SK-N-SH treated with all-trans-retinoic acid at 6 μM for 48 hours (cell line): ENCODE results near the gene KCNK3.
"Not testable (repeated sequence)": the region's sequence is repeated elsewhere in the genome, so short reads cannot be mapped to it uniquely, and the experiment has no call there.

Experiments
- ATAC-seq: fragments of 200-7000 bp; cut with Tn5 transposase; 3 replicates; pipeline ENCODE4 v1.9.1; 2020; ENCODE audit warnings: mild to moderate bottlenecking, moderate library complexity
- ARNTL ChIP-seq: fragments of 450-650 bp; formaldehyde crosslinking; IDR thresholded peaks from 2 replicates; pipeline ENCODE4 v1.5.0; 2020; ENCODE audit warnings: low read depth, mild to moderate bottlenecking, moderate library complexity, borderline replicate concordance
- BACH2 ChIP-seq: fragments of 250-450 bp; sonication (Bioruptor Pico); IDR thresholded peaks from 2 replicates; pipeline ENCODE4 v1.9.0; 2021; ENCODE audit warnings: mild to moderate bottlenecking, borderline replicate concordance
- CREB5 ChIP-seq: fragments of 250-450 bp; sonication (Bioruptor Pico); IDR thresholded peaks from 2 replicates; pipeline ENCODE4 v1.5.1; 2020; ENCODE audit warnings: low read depth, mild to moderate bottlenecking, moderate library complexity
- CSDC2 ChIP-seq: fragments of 250-450 bp; sonication (Bioruptor Pico); IDR thresholded peaks from 2 replicates; pipeline ENCODE4 v1.5.0; 2020; ENCODE audit warnings: mild to moderate bottlenecking, moderate library complexity
- CSRNP3 ChIP-seq: fragments of 250-450 bp; sonication (Bioruptor Pico); IDR thresholded peaks from 2 replicates; pipeline ENCODE4 v1.5.1; 2021; ENCODE audit warnings: mild to moderate bottlenecking, moderate library complexity
- ESRRG ChIP-seq: fragments of 250-450 bp; sonication (Bioruptor Pico); IDR thresholded peaks from 2 replicates; pipeline ENCODE4 v1.6.1; 2021; ENCODE audit warnings: mild to moderate bottlenecking
- ISL1 ChIP-seq: fragments of 250-450 bp; sonication (Bioruptor Pico); IDR thresholded peaks from 2 replicates; pipeline ENCODE4 v2.1.2; 2022; ENCODE audit warnings: mild to moderate bottlenecking, moderate library complexity
- PATZ1 ChIP-seq: fragments of 250-450 bp; sonication (Bioruptor Pico); IDR thresholded peaks from 2 replicates; pipeline ENCODE4 v1.8.0; 2020; ENCODE audit warnings: mild to moderate bottlenecking, moderate library complexity, borderline replicate concordance
- PPARA ChIP-seq: fragments of 250-450 bp; sonication (Bioruptor Pico); IDR thresholded peaks from 2 replicates; pipeline ENCODE4 v1.5.0; 2020; ENCODE audit warnings: mild to moderate bottlenecking, borderline replicate concordance
- RARB ChIP-seq: fragments of 250-450 bp; sonication (Bioruptor Pico); IDR thresholded peaks from 2 replicates; pipeline ENCODE4 v1.8.0; 2021; ENCODE audit warnings: mild to moderate bottlenecking, moderate library complexity
- SNAI2 ChIP-seq: fragments of 250-450 bp; sonication (Bioruptor Pico); IDR thresholded peaks from 2 replicates; pipeline ENCODE4 v1.5.0; 2020; ENCODE audit warnings: mild to moderate bottlenecking, moderate library complexity
- TCF4 ChIP-seq: fragments of 250-450 bp; sonication (Bioruptor Pico); IDR thresholded peaks from 2 replicates; pipeline ENCODE4 v1.8.0; 2021; ENCODE audit warnings: mild to moderate bottlenecking, moderate library complexity, borderline replicate concordance
- TSHZ2 ChIP-seq: fragments of 250-450 bp; sonication (Bioruptor Pico); IDR thresholded peaks from 2 replicates; pipeline ENCODE4 v1.5.0; 2020; ENCODE audit warnings: mild to moderate bottlenecking, moderate library complexity
- ZFP3 ChIP-seq: fragments of 250-450 bp; sonication (Bioruptor Pico); IDR thresholded peaks from 2 replicates; pipeline ENCODE4 v1.5.0; 2020; ENCODE audit warnings: mild to moderate bottlenecking, moderate library complexity
- ZNF565 ChIP-seq: fragments of 450-650 bp; formaldehyde crosslinking; conservative IDR thresholded peaks from 2 replicates; pipeline ENCODE4 v1.5.0; 2020; ENCODE audit warnings: low read depth, mild to moderate bottlenecking, moderate library complexity
- ZNF70 ChIP-seq: fragments of 450-650 bp; formaldehyde crosslinking; IDR thresholded peaks from 2 replicates; pipeline ENCODE4 v1.5.0; 2020; ENCODE audit warnings: mild to moderate bottlenecking, moderate library complexity
- ZNF8 ChIP-seq: fragments of 450-650 bp; formaldehyde crosslinking; IDR thresholded peaks from 2 replicates; pipeline ENCODE4 v1.5.0; 2020; ENCODE audit warnings: mild to moderate bottlenecking, moderate library complexity

The KCNK3 gene

GRCh38 chr2:26744953-26745352 lies 52.4 kb downstream of the KCNK3 start (continued):
- TF ChIP-seq TSHZ2 (CRISPR knock-in tag) (no peak), ESRRG (CRISPR knock-in tag) (no peak), ZFP3 (CRISPR knock-in tag) (no peak), ZNF565 (CRISPR knock-in tag) (no peak), TCF4 (CRISPR knock-in tag) (no peak)

- ATAC-seq: peak; percentile 98
- TF ChIP-seq ZFP3 (CRISPR knock-in tag) (no peak), BACH2 (no peak), ZNF8 (CRISPR knock-in tag) (no peak), CSRNP3 (no peak), CREB5 (CRISPR knock-in tag) (no peak), RARB (no peak)
Measured at GRCh38 chr2:26745609-26746327, 53.2 kb downstream of the KCNK3 start.

GRCh38 chr2:26746934-26747333 lies 54.4 kb downstream of the KCNK3 start:
- TF ChIP-seq TSHZ2 (CRISPR knock-in tag) (no peak), ZNF8 (CRISPR knock-in tag) (no peak), ZNF70 (no peak), CREB5 (CRISPR knock-in tag) (no peak), BACH2 (no peak)
- ATAC-seq: no peak

GRCh38 chr2:26749787-26750420 lies 57.4 kb downstream of the KCNK3 start:
- ATAC-seq: not testable (repeated sequence)
- TF ChIP-seq PATZ1 (CRISPR knock-in tag) (peak; percentile 86; the same call in 1 of the 2 replicates), ZNF70 (peak; percentile 59; the same call in 1 of the 2 replicates), ESRRG (CRISPR knock-in tag) (peak; percentile 93), ISL1 (peak; percentile 90), BACH2 (peak; percentile 87), RARB (peak; percentile 22; the same call in 1 of the 2 replicates), TCF4 (CRISPR knock-in tag) (peak; percentile 53; the same call in 1 of the 2 replicates), ZNF565 (CRISPR knock-in tag) (peak; percentile 89), ARNTL (CRISPR knock-in tag) (peak; percentile 86; the same call in 1 of the 2 replicates), ZNF8 (CRISPR knock-in tag) (peak; percentile 82), TSHZ2 (CRISPR knock-in tag) (peak; percentile 96), CSDC2 (CRISPR knock-in tag) (peak; percentile 99), PPARA (peak; percentile 80; the same call in 1 of the 2 replicates), SNAI2 (peak; percentile 99)
